A549 (cell line): ENCODE data around the gene NUDCD2. TPM values are rescaled to one million over a fixed set of nuclear protein-coding genes. Genes with fewer than 3 reads are reported as not detected.

Experiments used
- ATAC-seq, 2 experiments: fragments of 200-7000 bp in 1 of 2; fragments of >200 bp in 1 of 2; cut with Nextera tagmentation in 1 of 2; cut with Tn5 transposase in 1 of 2; 3 replicates each; pipeline versions ENCODE4 v1.8.0 to v1.9.1; 2018 to 2020; ENCODE audit warnings: mild to moderate bottlenecking in 1 of 2, moderate library complexity in 1 of 2
- CTCF ChIA-PET: fragments of 300-600 bp; sonication (Branson Sonifier 250); formaldehyde crosslinking; extraction: SDS; loops from one replicate; lab custom pipeline; 2021; ENCODE audit warnings: antibody characterized with exemption, inconsistent platforms; lab: Yijun Ruan, JAX
- POLR2A ChIA-PET: fragments of 350-600 bp; formaldehyde crosslinking; extraction: SDS; loops from one replicate; lab custom pipeline; 2021; ENCODE audit warnings: antibody characterized with exemption, inconsistent platforms; lab: Yijun Ruan, JAX
- DNase-seq, 2 experiments: peaks; one replicate each; pipeline versions ENCODE4 v3.0.0 to v3.0.0-alpha.2; 2011 to 2016; ENCODE audit warnings: low read depth in 1 of 2, low spot score in 1 of 2
- FAIRE-seq: peaks from 2 replicates; lab custom pipeline; 2011; peaks lifted over from hg19 to GRCh38; lab: Jason Lieb, UNC
- H3K27ac ChIP-seq, 2 experiments: fragments of >200 bp; sonication (Bioruptor Twin); formaldehyde crosslinking; 3 replicates each; pipeline ENCODE4 v1.5.1; 2016 to 2017
- H3K4me1 ChIP-seq: fragments of >200 bp; sonication (Bioruptor Twin); formaldehyde crosslinking; 3 replicates; pipeline ENCODE4 v1.6.1; 2016
- H3K4me2 ChIP-seq: fragments of >200 bp; sonication (Bioruptor Twin); formaldehyde crosslinking; 3 replicates; pipeline ENCODE4 v1.6.1; 2016
- H3K4me3 ChIP-seq: fragments of >200 bp; sonication (Bioruptor Twin); formaldehyde crosslinking; 3 replicates; pipeline ENCODE4 v1.5.1; 2016
- H3K9me3 ChIP-seq: fragments of >200 bp; sonication (Bioruptor Twin); formaldehyde crosslinking; 3 replicates; pipeline ENCODE4 v1.6.1; 2016
- ATOH8 ChIP-seq: fragments of 250-450 bp; sonication (Bioruptor Pico); IDR thresholded peaks from 2 replicates; pipeline ENCODE4 v1.5.0; 2020; ENCODE audit warnings: low read depth, mild to moderate bottlenecking, moderate library complexity
- BCL3 ChIP-seq: fragments of >200 bp; sonication (Bioruptor Twin); formaldehyde crosslinking; IDR thresholded peaks from 3 replicates; pipeline ENCODE4 v1.6.1; 2016
- CTCF ChIP-seq: fragments of >200 bp; sonication (Bioruptor Twin); formaldehyde crosslinking; IDR thresholded peaks from 3 replicates; pipeline ENCODE4 v1.5.1; 2016
- EHF ChIP-seq: fragments of 250-450 bp; sonication (Bioruptor Pico); IDR thresholded peaks from 2 replicates; pipeline ENCODE4 v1.5.0; 2020; ENCODE audit warnings: mild to moderate bottlenecking
- ELK1 ChIP-seq: fragments of 150-350 bp; IDR thresholded peaks from 2 replicates; pipeline ENCODE4 v1.6.1; 2014; ENCODE audit warnings: low read depth, mild to moderate bottlenecking, low read length
- FOSL2 ChIP-seq, 2 experiments: fragments of 450-650 bp in 1 of 2; fragments of >200 bp in 1 of 2; sonication (Bioruptor Twin) in 1 of 2; formaldehyde crosslinking; IDR thresholded peaks; 2 replicates each; pipeline versions ENCODE4 v1.5.0 to v1.6.1; 2016 to 2020; ENCODE audit warnings: mild to moderate bottlenecking in 1 of 2, moderate library complexity in 1 of 2
- HES2 ChIP-seq: fragments of >200 bp; sonication (Bioruptor Twin); formaldehyde crosslinking; IDR thresholded peaks from 2 replicates; pipeline ENCODE4 v1.6.1; 2016
- HOXA7 ChIP-seq: fragments of 250-450 bp; sonication (Bioruptor Pico); IDR thresholded peaks from 2 replicates; pipeline ENCODE4 v1.5.0; 2020; ENCODE audit warnings: mild to moderate bottlenecking, moderate library complexity
- JUN ChIP-seq, 2 experiments: fragments of >200 bp; sonication (Bioruptor Twin); formaldehyde crosslinking; IDR thresholded peaks; 2 replicates in 1 of 2; 3 replicates in 1 of 2; pipeline ENCODE4 v1.6.1; 2016 to 2017
- JUNB ChIP-seq: fragments of >200 bp; sonication (Bioruptor Twin); formaldehyde crosslinking; IDR thresholded peaks from 2 replicates; pipeline ENCODE4 v1.6.1; 2016
- KDM1A ChIP-seq: fragments of 200-600 bp; sonication (generic); IDR thresholded peaks from 2 replicates; pipeline ENCODE4 v1.6.1; 2016; ENCODE audit warnings: low read depth, mild to moderate bottlenecking
- KDM5A ChIP-seq: fragments of 200-600 bp; sonication (generic); IDR thresholded peaks from 2 replicates; pipeline ENCODE4 v1.6.1; 2016; ENCODE audit warnings: antibody characterized with exemption, mild to moderate bottlenecking
- MAFK ChIP-seq: fragments of 450-650 bp; IDR thresholded peaks from 2 replicates; pipeline ENCODE4 v1.6.1; 2014; ENCODE audit not compliant: partially characterized antibody
- MYC ChIP-seq: IDR thresholded peaks from 2 replicates; pipeline ENCODE4 v1.6.1; 2012; ENCODE audit warnings: mild to moderate bottlenecking, inconsistent platforms, low read length, improper control_type of control experiment, borderline replicate concordance
- NPAS2 ChIP-seq: fragments of 250-450 bp; sonication (Bioruptor Pico); IDR thresholded peaks from 2 replicates; pipeline ENCODE4 v1.8.0; 2022; ENCODE audit warnings: mild to moderate bottlenecking, moderate library complexity, borderline replicate concordance
- NR3C1 ChIP-seq: fragments of >200 bp; sonication (Bioruptor Twin); formaldehyde crosslinking; IDR thresholded peaks from 3 replicates; pipeline ENCODE4 v1.6.1; 2017
- POLR2AphosphoS2 ChIP-seq: conservative IDR thresholded peaks from 2 replicates; pipeline ENCODE4 v1.6.1; 2012; ENCODE audit warnings: low read length, improper control_type of control experiment, inconsistent platforms
- RCOR1 ChIP-seq: fragments of 150-350 bp; IDR thresholded peaks from 2 replicates; pipeline ENCODE4 v1.6.1; 2014; ENCODE audit warnings: antibody characterized with exemption, low read length, low read depth
- SMC3 ChIP-seq: fragments of >200 bp; sonication (Bioruptor Twin); formaldehyde crosslinking; IDR thresholded peaks from 3 replicates; pipeline ENCODE4 v1.6.1; 2018; ENCODE audit warnings: inconsistent platforms
- TFCP2L1 ChIP-seq: fragments of 250-450 bp; sonication (Bioruptor Pico); IDR thresholded peaks from 2 replicates; pipeline ENCODE4 v1.5.0; 2021; ENCODE audit warnings: mild to moderate bottlenecking
- TP53 ChIP-seq: fragments of 250-450 bp; sonication (Bioruptor Pico); IDR thresholded peaks from 2 replicates; pipeline ENCODE4 v1.5.0; 2021; ENCODE audit warnings: mild to moderate bottlenecking, moderate library complexity
- ZC3H11A ChIP-seq: fragments of 450-650 bp; IDR thresholded peaks from 2 replicates; pipeline ENCODE4 v1.6.1; 2014; ENCODE audit warnings: antibody characterized with exemption, mild to moderate bottlenecking
- ZSCAN20 ChIP-seq: fragments of 250-450 bp; sonication (Bioruptor Pico); IDR thresholded peaks from 2 replicates; pipeline ENCODE4 v1.8.0; 2022; ENCODE audit warnings: mild to moderate bottlenecking, moderate library complexity
- WGBS: methylation state at CpG from one replicate; pipeline ENCODE4 v1.1.6; 2017; ENCODE audit errors: missing lambda C conversion rate; 5-methylcytosine and 5-hydroxymethylcytosine counted together
- polyA plus RNA-seq, 4 experiments: library from polyadenylated mRNA; depleted of rRNA in 3 of 4; stranded (reverse); fragments of >200 nt; fragmentation: RNase III in 1 of 4; extraction: RNeasy Plus Mini Kit Qiagen cat#74134 plus additional on column Dnase treatment in 1 of 4; gene quantifications; 2 replicates in 3 of 4; 3 replicates in 1 of 4; pipeline ENCODE4 v1.2.3, GENCODE V29; 2011 to 2017

Gene NUDCD2
- polyA plus RNA-seq, 2 of the 4 experiments (the other 2 are of a cell fraction) = 22.3 to 43.9 TPM

- no peak overlapping the region for H3K4me3 ChIP-seq
- H3K4me1 ChIP-seq = no peaks in the 10 kb centered on the region
- no peak overlapping the region for H3K27ac ChIP-seq
- DNase-seq (no peak), ATAC-seq (no peak), FAIRE-seq (no peak)
- CTCF ChIA-PET = interaction anchor here (0.8 to 1.8 kb wide), 3 partner anchors 9 to 57 kb away, joined by 3 to 10 read pairs (median 4); no protein-coding TSS in a partner anchor
- H3K4me2 ChIP-seq = no peak overlapping the region
- WGBS = 70% methylated on average over 10 of the region's 10 CpGs
- TF ChIP-seq NR3C1 (no peak), ZSCAN20 (CRISPR knock-in tag) (no peak), BCL3 (no peak), TFCP2L1 (CRISPR knock-in tag) (no peak), ELK1 (no peak)
- TF ChIP-seq, all 56 proteins: peak for 0
- POLR2A ChIA-PET = no interaction called here
- H3K9me3 ChIP-seq = no peaks in the 10 kb centered on the region
Measured at GRCh38 chr5:163404364-163405173, 55.3 kb downstream of the NUDCD2 start.

- Histone ChIP-seq H3K27ac (no peak overlapping the region), H3K4me3 (no peak overlapping the region), H3K9me3 (no peaks in the 10 kb centered on the region), H3K4me2 (no peak overlapping the region), H3K4me1 (no peaks in the 10 kb centered on the region)
- no peak for TF ChIP-seq JUNB
- TF ChIP-seq NPAS2 (CRISPR knock-in tag) = no peak
- TF ChIP-seq TP53 = no peak
- TF ChIP-seq MAFK = no peak
- no peak for TF ChIP-seq HES2
- no peak for TF ChIP-seq EHF (CRISPR knock-in tag)
- TF ChIP-seq JUN (IDR thresholded peaks at IDR 0.05) = no peak
- no peak for TF ChIP-seq KDM5A
- no peak for TF ChIP-seq ATOH8
- TF ChIP-seq RCOR1 = no peak
- no peak for TF ChIP-seq POLR2AphosphoS2
- no peak for TF ChIP-seq NR3C1
- TF ChIP-seq ZC3H11A = no peak
- TF ChIP-seq FOSL2 (IDR thresholded peaks at IDR 0.05) = no peak
- TF ChIP-seq FOSL2 (CRISPR knock-in tag; IDR thresholded peaks at IDR 0.05) = no peak
- ChIA-PET POLR2A (interaction anchor here (0.5 kb wide), 1 partner anchor 18 kb away, joined by 3 read pairs; no protein-coding TSS in a partner anchor), CTCF (interaction anchor here (0.9 to 1.5 kb wide), 2 partner anchors 11 to 54 kb away, joined by 3 to 4 read pairs; no protein-coding TSS in a partner anchor)
- no peak for ATAC-seq
- FAIRE-seq = no peak
- DNase-seq = no peak
- 5% methylated on average over 2 of the region's 2 CpGs for WGBS
Measured at GRCh38 chr5:163402007-163402406, 57.9 kb downstream of the NUDCD2 start.

- Histone ChIP-seq H3K27ac (no peak overlapping the region), H3K4me2 (no peak overlapping the region), H3K4me1 (no peaks in the 10 kb centered on the region), H3K4me3 (no peak overlapping the region), H3K9me3 (no peaks in the 10 kb centered on the region)
- POLR2A ChIA-PET = no interaction called here
- WGBS = 42% methylated on average over 4 of the region's 4 CpGs
- DNase-seq = no peak
- no peak for ATAC-seq
- no peak for FAIRE-seq
- CTCF ChIA-PET = interaction anchor here (0.6 to 2.5 kb wide), 5 partner anchors 7 to 385 kb away, joined by 3 to 15 read pairs (median 3); no protein-coding TSS in a partner anchor
- no peak for TF ChIP-seq CTCF
- no peak for TF ChIP-seq KDM5A
- no peak for TF ChIP-seq ATOH8
- no peak for TF ChIP-seq JUNB
- no peak for TF ChIP-seq HOXA7 (CRISPR knock-in tag)
- no peak for TF ChIP-seq SMC3
- no peak for TF ChIP-seq MYC
- TF ChIP-seq KDM1A = no peak
Measured at GRCh38 chr5:163401271-163401670, 58.6 kb downstream of the NUDCD2 start.
